ENCODE data around the gene FHOD1. TPM values are rescaled to one million over a fixed set of nuclear protein-coding genes. Genes with fewer than 3 reads are reported as not detected.

Gene FHOD1
- total RNA-seq, 1 donor from 2014 or later = 18.0 TPM

DNA sequence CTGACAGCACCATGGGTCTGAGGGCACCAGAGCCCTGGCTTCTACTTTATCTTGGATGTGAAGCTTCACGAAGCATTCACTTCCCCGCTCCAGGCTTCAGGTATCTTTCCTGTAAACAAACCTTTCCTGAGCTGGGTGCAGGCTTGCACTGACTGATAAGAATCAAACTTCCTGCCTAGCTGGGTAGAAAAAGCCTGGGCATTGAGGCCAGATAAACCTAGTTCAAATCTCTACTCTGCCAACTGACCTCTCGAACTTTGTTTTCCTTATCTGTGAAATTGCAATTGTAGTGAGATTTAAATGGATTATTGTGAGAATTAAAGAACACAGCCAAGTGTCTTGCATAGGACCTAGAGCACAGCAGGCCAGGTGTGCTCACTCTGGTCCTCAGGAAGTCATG, 23.3 kb downstream of the FHOD1 start:
- Histone ChIP-seq H3K36me3 (peaks cover 11% of the 10 kb centered on the region), H3K9me3 (replicated peaks) (no peaks in the 10 kb centered on the region), H3K4me1 (peaks cover 38% of the 10 kb centered on the region), H3K27ac (replicated peaks) (no peak overlapping the region), H3K27me3 (ENCODE audit: low read depth) (no peaks in the 10 kb centered on the region), H3K4me3 (no peak overlapping the region)
- TF ChIP-seq, protein P1, sequence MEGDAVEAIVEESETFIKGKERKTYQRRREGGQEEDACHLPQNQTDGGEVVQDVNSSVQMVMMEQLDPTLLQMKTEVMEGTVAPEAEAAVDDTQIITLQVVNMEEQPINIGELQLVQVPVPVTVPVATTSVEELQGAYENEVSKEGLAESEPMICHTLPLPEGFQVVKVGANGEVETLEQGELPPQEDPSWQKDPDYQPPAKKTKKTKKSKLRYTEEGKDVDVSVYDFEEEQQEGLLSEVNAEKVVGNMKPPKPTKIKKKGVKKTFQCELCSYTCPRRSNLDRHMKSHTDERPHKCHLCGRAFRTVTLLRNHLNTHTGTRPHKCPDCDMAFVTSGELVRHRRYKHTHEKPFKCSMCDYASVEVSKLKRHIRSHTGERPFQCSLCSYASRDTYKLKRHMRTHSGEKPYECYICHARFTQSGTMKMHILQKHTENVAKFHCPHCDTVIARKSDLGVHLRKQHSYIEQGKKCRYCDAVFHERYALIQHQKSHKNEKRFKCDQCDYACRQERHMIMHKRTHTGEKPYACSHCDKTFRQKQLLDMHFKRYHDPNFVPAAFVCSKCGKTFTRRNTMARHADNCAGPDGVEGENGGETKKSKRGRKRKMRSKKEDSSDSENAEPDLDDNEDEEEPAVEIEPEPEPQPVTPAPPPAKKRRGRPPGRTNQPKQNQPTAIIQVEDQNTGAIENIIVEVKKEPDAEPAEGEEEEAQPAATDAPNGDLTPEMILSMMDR (IDR thresholded peaks at IDR 0.05; ENCODE audit: borderline replicate concordance) = no peak
- DNase-seq = no peak
- intact Hi-C loops (cut with micrococcal nuclease) = no loop called here

DNA sequence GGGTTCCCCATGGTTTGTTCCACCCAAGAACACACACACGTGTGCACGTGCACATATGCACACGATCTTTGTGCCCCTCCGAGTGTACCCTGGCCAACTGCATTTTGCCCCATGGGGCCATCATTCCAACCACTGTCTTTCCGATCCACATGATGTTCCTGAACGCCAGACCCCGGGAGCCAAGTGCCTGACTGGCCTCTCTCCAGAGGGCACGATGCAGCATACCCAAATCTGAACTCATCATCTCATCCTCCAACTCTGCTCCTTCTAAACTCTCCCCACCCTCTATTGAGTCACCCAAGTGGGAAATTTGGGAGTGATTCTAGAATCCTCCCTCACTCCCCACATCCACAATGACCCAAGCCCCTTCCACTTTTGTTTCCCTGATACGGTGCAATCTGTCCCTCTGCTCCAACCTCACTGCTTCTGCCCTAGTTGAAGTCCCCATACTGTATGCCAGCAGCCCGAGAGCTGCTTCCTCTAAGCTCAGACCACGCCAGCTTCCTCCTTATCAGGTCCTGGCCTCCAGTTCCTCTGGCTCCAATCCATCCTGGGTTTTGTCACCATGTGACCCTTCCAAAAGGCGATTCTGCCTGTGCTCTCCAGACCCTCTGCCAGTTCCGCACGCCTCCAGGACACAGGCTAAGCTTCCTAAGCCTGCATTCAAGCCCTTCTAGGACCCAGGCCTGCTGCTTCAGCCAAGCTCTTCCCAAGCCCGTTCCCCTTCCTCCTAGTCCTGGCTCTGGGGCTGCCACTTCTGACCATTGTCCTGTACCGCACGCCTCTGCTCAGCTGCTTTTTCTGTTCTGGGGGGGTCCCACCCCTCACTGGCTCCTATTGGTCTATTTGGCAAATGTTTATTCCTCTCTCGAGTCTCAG, 30.4 kb downstream of the FHOD1 start:
- Histone ChIP-seq H3K4me3 (peak overlapping the region; percentile 32), H3K4me1 (peaks cover 46% of the 10 kb centered on the region), H3K27ac (replicated peaks) (peak overlapping the region; percentile 84), H3K27me3 (ENCODE audit: low read depth) (no peaks in the 10 kb centered on the region), H3K36me3 (no peaks in the 10 kb centered on the region), H3K9me3 (replicated peaks) (no peaks in the 10 kb centered on the region)
- TF ChIP-seq, protein P1 (IDR thresholded peaks at IDR 0.05; ENCODE audit: borderline replicate concordance) = no peak
- peak; percentile 68 for DNase-seq
- intact Hi-C loops (cut with micrococcal nuclease) = no loop called here

DNA sequence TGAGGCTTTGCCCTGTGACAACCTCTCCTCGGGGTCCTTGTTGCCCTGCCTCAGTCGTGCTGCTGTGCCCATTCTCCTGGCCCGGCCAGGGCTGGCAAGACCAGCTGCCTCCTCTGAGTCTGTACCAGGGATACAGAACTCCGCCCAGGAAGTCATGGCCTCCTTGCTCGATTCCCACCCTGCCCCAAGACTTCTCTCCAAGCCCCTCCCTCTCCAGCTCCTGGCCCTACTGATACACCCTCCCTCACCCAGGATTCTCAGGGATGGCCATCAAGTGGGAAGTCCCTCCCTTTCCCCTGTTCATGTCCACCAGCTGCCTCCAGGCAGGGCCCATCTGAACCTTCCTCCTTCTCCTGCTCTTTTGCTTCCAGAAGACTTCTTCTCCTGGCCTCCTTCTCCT, 31.6 kb downstream of the FHOD1 start:
- Histone ChIP-seq H3K9me3 (replicated peaks) (no peaks in the 10 kb centered on the region), H3K27ac (replicated peaks) (no peak overlapping the region), H3K4me1 (peaks cover 46% of the 10 kb centered on the region), H3K4me3 (no peak overlapping the region), H3K27me3 (ENCODE audit: low read depth) (no peaks in the 10 kb centered on the region), H3K36me3 (no peaks in the 10 kb centered on the region)
- TF ChIP-seq, protein P1 (IDR thresholded peaks at IDR 0.05; ENCODE audit: borderline replicate concordance) = no peak
- intact Hi-C loops (cut with micrococcal nuclease) = no loop called here
- DNase-seq = no peak

DNA sequence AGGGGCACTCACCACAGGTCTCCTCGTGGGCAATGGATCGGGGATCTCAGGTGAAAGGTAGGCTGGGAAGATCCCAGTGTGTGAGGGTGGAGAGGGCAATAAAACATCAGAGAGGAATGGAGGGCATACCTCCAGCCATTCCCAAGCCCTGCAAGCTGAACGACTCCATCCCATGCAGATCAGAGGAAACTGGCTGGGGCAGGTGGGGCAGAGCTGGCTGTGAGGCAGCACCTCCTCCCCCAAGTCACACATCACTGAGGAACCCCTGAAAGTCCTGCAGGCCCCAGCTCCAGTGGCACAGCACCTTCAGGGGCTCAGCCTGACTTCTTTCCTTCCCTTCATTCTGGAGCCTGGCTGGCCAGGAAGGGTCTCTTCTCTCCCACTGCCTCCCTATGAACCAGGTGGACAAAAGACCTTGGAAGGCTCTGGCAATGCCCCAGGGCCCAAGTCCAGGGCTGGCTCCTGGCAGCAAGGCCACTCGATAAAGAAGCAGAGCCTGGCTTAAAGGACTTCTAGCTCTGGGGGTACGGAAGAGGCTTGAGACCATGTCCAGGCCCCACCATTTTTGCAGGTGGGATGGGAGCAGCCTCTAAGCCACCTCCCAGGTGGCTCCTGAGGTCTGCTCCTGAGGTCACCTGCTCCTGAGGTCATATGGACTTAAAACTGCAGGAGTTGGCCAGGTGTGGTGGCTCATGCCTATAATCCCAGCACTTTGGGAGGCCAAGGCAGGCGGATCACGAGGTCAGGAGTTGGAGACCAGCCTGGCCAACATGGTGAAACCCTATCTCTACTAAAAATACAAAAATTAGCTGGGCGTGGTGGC, 33.9 kb downstream of the FHOD1 start:
- DNase-seq = no peak
- intact Hi-C loops (cut with micrococcal nuclease) = no loop called here
- TF ChIP-seq, protein P1 (IDR thresholded peaks at IDR 0.05; ENCODE audit: borderline replicate concordance) = no peak
- Histone ChIP-seq H3K9me3 (replicated peaks) (no peaks in the 10 kb centered on the region), H3K27ac (replicated peaks) (no peak overlapping the region), H3K4me1 (peaks cover 46% of the 10 kb centered on the region), H3K4me3 (no peak overlapping the region), H3K27me3 (ENCODE audit: low read depth) (no peaks in the 10 kb centered on the region), H3K36me3 (no peaks in the 10 kb centered on the region)

DNA sequence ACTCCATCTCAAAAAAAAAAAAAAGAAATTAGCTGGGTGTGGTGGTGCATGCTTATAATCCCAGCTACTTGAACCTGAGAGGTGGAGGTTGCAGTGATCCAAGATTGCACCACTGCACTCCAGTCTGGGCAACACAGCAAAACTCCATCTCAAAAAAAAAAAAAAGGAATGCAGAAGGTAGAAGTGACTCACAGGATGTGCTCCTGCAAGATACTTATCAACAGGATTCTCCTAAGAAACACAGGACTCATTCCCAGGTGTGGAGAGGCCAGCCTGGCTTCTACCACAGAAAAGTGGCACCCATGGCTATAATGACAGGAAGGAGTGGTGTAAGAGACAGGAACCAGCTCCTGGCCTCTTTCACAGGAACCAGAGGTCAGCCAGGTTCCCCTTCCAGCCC, 34.5 kb downstream of the FHOD1 start:
- no peak for DNase-seq
- Histone ChIP-seq H3K4me1 (peaks cover 41% of the 10 kb centered on the region), H3K27ac (replicated peaks) (no peak overlapping the region), H3K27me3 (ENCODE audit: low read depth) (no peaks in the 10 kb centered on the region), H3K36me3 (no peaks in the 10 kb centered on the region), H3K9me3 (replicated peaks) (no peaks in the 10 kb centered on the region), H3K4me3 (no peak overlapping the region)
- intact Hi-C loops (cut with micrococcal nuclease) = no loop called here
- TF ChIP-seq, protein P1 (IDR thresholded peaks at IDR 0.05; ENCODE audit: borderline replicate concordance) = no peak
